K562 (cell line): ENCODE measurements around the gene ATP5F1D. TPM values are rescaled to one million over a fixed set of nuclear protein-coding genes. Genes with fewer than 3 reads are reported as not detected.

ENCODE experiments used
- CBX8 ChIP-seq: fragments of 200-600 bp; sonication (generic); IDR thresholded peaks from 2 replicates; pipeline ENCODE4 v1.6.1; 2012; ENCODE audit warnings: borderline replicate concordance, mixed run types, low read depth, mild to moderate bottlenecking, moderate library complexity, mixed read lengths, low read length, control low read depth, inconsistent platforms; ENCODE audit not compliant: poor library complexity, severe bottlenecking; ENCODE audit errors: extremely low read depth
- CREB1 ChIP-seq, 2 experiments: sonication (generic) in 1 of 2; formaldehyde crosslinking in 1 of 2; IDR thresholded peaks; 2 replicates each; pipeline versions ENCODE4 v1.6.1 to v1.8.0; 2012 to 2022; ENCODE audit warnings: inconsistent platforms in 1 of 2, mild to moderate bottlenecking in 1 of 2, missing genetic modification reagents in 1 of 2, moderate library complexity in 1 of 2
- HNRNPL ChIP-seq: fragments of 200-400 bp; formaldehyde crosslinking; IDR thresholded peaks from 2 replicates; pipeline ENCODE4 v1.6.1; 2017; ENCODE audit warnings: low read depth, mild to moderate bottlenecking, low read length
- MAZ ChIP-seq, 2 experiments: fragments of 450-650 bp in 1 of 2; sonication (generic) in 1 of 2; formaldehyde crosslinking; IDR thresholded peaks in 1 of 2; conservative IDR thresholded peaks in 1 of 2; 2 replicates each; pipeline versions ENCODE4 v1.4.0 to v1.5.0; 2020; ENCODE audit warnings: mild to moderate bottlenecking in 1 of 2, missing genetic modification reagents in 1 of 2
- MEF2D ChIP-seq: conservative IDR thresholded peaks from 2 replicates; pipeline ENCODE4 v1.6.1; 2016; ENCODE audit warnings: low read depth, missing genetic modification characterization, missing compliant biosample characterization
- NBN ChIP-seq: fragments of 450-650 bp; IDR thresholded peaks from 2 replicates; pipeline ENCODE4 v1.6.1; 2016; ENCODE audit warnings: low read depth, mild to moderate bottlenecking
- RAD21 ChIP-seq, 2 experiments: fragments of 250-450 bp in 1 of 2; fragments of 450-650 bp in 1 of 2; sonication (Bioruptor Pico) in 1 of 2; formaldehyde crosslinking in 1 of 2; IDR thresholded peaks in 1 of 2; conservative IDR thresholded peaks in 1 of 2; 2 replicates each; pipeline versions ENCODE4 v1.4.0 to v1.8.0; 2020 to 2022; ENCODE audit warnings: mild to moderate bottlenecking in 2 of 2, moderate library complexity in 1 of 2
- RHOXF2B ChIP-seq: fragments of 250-450 bp; sonication (Bioruptor Pico); conservative IDR thresholded peaks from 2 replicates; pipeline ENCODE4 v1.5.1; 2021
- TGIF2 ChIP-seq: sonication (generic); formaldehyde crosslinking; IDR thresholded peaks from 2 replicates; pipeline ENCODE4 v1.8.1; 2022; ENCODE audit warnings: mild to moderate bottlenecking, missing genetic modification reagents, moderate library complexity
- polyA plus RNA-seq, 8 experiments: library from polyadenylated mRNA; depleted of rRNA in 4 of 8; stranded (reverse) in 5 of 8; unstranded in 3 of 8; fragments of >200 nt; fragmentation: Nextera tagmentation in 2 of 8; fragmentation: Illumina TruSeq in 1 of 8; extraction: Ambion mirVana in 2 of 8; extraction: Trizol in 1 of 8; gene quantifications; 2 replicates each; pipeline versions ENCODE4 v1.2.1 to v1.2.3, GENCODE V29; 2011 to 2014; ENCODE audit warnings: inconsistent platforms in 1 of 8, missing spikeins in 1 of 8
- total RNA-seq, 7 experiments: library from RNA; depleted of rRNA in 6 of 7; stranded (reverse); fragments of >200 nt in 6 of 7; fragmentation: Illumina TruSeq in 2 of 7; extraction: Trizol in 2 of 7; gene quantifications; 2 replicates each; pipeline versions ENCODE4 v1.2.1 to v1.2.3, GENCODE V29; 2011 to 2021; ENCODE audit warnings: low replicate concordance in 1 of 7
- TF ChIP-seq, protein P1 (sequence below), 2 experiments: fragments of 450-650 bp in 1 of 2; sonication (generic) in 1 of 2; formaldehyde crosslinking in 1 of 2; IDR thresholded peaks; 2 replicates each; pipeline versions ENCODE4 v1.7.1 to v1.9.0; 2016 to 2022; ENCODE audit warnings: inconsistent platforms in 1 of 2, mild to moderate bottlenecking in 1 of 2, missing genetic modification reagents in 1 of 2
- TF ChIP-seq, protein P2 (sequence below): fragments of 250-450 bp; sonication (Bioruptor Pico); IDR thresholded peaks from 2 replicates; pipeline ENCODE4 v1.5.0; 2020; ENCODE audit warnings: mild to moderate bottlenecking
- TF ChIP-seq, protein P3 (sequence below): sonication (generic); IDR thresholded peaks from 2 replicates; pipeline ENCODE4 v1.6.1; 2016

Gene ATP5F1D
- total and polyA plus RNA-seq, 9 of the 15 experiments (the other 6 are each of a cell fraction or from before 2014, with no cell fraction given) = 3.9 to 409 (median 36.8) TPM

DNA sequence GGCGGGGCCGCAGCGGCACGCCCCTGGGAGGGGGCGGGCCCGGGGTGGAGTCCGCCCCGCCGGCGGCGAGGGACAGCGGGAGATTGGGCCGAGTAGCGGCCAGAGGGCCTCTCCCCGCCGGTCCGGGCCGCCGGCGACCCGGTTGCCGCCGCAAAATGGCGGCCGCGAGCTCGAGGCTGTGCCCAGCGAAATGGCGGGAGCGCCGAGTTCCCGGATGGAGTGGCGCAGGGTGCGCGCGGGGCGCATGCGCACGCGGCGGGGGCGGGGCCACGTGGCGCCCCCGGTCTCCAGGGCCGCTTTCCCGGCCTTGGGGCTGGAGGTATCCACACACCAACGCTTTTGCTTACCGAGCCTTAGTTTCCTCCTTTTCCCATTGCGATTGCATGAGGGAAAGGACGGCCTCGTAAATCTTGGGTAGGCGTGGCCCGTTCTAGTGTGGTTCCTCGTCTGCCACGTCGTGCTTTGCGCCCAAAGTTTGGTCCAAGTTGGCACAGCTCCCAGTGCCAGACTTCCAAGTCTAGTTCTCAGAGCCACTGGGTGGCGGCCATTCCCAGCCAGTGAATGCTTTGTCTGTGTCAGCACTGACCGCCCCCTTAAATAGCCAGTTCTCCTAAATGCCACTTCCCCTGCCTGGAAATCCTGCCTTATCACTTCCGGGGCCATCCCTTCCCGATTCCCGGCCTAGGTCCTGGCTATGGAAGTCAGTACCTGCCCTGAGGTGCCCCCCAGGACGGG lies 28.1 kb downstream of the ATP5F1D start (continued):
- TF ChIP-seq, protein P1, sequence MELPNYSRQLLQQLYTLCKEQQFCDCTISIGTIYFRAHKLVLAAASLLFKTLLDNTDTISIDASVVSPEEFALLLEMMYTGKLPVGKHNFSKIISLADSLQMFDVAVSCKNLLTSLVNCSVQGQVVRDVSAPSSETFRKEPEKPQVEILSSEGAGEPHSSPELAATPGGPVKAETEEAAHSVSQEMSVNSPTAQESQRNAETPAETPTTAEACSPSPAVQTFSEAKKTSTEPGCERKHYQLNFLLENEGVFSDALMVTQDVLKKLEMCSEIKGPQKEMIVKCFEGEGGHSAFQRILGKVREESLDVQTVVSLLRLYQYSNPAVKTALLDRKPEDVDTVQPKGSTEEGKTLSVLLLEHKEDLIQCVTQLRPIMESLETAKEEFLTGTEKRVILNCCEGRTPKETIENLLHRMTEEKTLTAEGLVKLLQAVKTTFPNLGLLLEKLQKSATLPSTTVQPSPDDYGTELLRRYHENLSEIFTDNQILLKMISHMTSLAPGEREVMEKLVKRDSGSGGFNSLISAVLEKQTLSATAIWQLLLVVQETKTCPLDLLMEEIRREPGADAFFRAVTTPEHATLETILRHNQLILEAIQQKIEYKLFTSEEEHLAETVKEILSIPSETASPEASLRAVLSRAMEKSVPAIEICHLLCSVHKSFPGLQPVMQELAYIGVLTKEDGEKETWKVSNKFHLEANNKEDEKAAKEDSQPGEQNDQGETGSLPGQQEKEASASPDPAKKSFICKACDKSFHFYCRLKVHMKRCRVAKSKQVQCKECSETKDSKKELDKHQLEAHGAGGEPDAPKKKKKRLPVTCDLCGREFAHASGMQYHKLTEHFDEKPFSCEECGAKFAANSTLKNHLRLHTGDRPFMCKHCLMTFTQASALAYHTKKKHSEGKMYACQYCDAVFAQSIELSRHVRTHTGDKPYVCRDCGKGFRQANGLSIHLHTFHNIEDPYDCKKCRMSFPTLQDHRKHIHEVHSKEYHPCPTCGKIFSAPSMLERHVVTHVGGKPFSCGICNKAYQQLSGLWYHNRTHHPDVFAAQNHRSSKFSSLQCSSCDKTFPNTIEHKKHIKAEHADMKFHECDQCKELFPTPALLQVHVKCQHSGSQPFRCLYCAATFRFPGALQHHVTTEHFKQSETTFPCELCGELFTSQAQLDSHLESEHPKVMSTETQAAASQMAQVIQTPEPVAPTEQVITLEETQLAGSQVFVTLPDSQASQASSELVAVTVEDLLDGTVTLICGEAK (IDR thresholded peaks at IDR 0.05) = peak; percentile 68; the same call in 1 of the 2 replicates
- TF ChIP-seq, protein P1 (CRISPR knock-in tag; IDR thresholded peaks at IDR 0.05) = peak; percentile 36; the same call in 1 of the 2 replicates
- TF ChIP-seq CBX8 = no peak
- TF ChIP-seq RAD21 (CRISPR knock-in tag; conservative IDR thresholded peaks at IDR 0.05 in 1 of 2, IDR thresholded peaks at IDR 0.05 in 1 of 2) = no peak
- TF ChIP-seq, protein P2, sequence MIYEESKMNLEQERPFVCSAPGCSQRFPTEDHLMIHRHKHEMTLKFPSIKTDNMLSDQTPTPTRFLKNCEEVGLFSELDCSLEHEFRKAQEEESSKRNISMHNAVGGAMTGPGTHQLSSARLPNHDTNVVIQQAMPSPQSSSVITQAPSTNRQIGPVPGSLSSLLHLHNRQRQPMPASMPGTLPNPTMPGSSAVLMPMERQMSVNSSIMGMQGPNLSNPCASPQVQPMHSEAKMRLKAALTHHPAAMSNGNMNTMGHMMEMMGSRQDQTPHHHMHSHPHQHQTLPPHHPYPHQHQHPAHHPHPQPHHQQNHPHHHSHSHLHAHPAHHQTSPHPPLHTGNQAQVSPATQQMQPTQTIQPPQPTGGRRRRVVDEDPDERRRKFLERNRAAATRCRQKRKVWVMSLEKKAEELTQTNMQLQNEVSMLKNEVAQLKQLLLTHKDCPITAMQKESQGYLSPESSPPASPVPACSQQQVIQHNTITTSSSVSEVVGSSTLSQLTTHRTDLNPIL (CRISPR knock-in tag) = 0 out of 2 replicates have a peak, but pooled peaks have one; percentile 33
- TF ChIP-seq MAZ (CRISPR knock-in tag; conservative IDR thresholded peaks at IDR 0.05 in 1 of 2, IDR thresholded peaks at IDR 0.05 in 1 of 2) = peak in 1 of 2 experiments; percentile 78; a peak in 3 of 4 replicates
- TF ChIP-seq NBN = 0 out of 2 replicates have a peak, but pooled peaks have one; percentile 28
- TF ChIP-seq TGIF2 (CRISPR knock-in tag) = no peak
- TF ChIP-seq, protein P3, sequence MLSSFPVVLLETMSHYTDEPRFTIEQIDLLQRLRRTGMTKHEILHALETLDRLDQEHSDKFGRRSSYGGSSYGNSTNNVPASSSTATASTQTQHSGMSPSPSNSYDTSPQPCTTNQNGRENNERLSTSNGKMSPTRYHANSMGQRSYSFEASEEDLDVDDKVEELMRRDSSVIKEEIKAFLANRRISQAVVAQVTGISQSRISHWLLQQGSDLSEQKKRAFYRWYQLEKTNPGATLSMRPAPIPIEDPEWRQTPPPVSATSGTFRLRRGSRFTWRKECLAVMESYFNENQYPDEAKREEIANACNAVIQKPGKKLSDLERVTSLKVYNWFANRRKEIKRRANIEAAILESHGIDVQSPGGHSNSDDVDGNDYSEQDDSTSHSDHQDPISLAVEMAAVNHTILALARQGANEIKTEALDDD = no peak
- peak; percentile 60 for TF ChIP-seq HNRNPL
- TF ChIP-seq CREB1 (IDR thresholded peaks at IDR 0.05) = no peak
- no peak for TF ChIP-seq CREB1 (CRISPR knock-in tag; IDR thresholded peaks at IDR 0.05)
- no peak for TF ChIP-seq RHOXF2B
- TF ChIP-seq MEF2D = no peak
